ENCODE data around the gene FSTL5.

Gene FSTL5

GRCh38 chr4:161656594-161656993, 507.2 kb downstream of the FSTL5 start:
- DNase-seq (ENCODE audit: low spot score in 2 of 2) = no peak
- Histone ChIP-seq H3K4me3 (no peak overlapping the region), H3K27me3 (ENCODE audit: low read depth) (no peaks in the 10 kb centered on the region), H3K9me3 (no peaks in the 10 kb centered on the region), H3K36me3 (replicated peaks) (no peaks in the 10 kb centered on the region), H3K4me1 (no peaks in the 10 kb centered on the region)
- in situ Hi-C loops (cut with MboI; ENCODE audit: low sequenced_read_pairs) = no loop called here

GRCh38 chr4:161655148-161655547, 508.7 kb downstream of the FSTL5 start:
- in situ Hi-C loops (cut with MboI; ENCODE audit: low sequenced_read_pairs) = no loop called here
- Histone ChIP-seq H3K4me1 (no peaks in the 10 kb centered on the region), H3K4me3 (no peak overlapping the region), H3K9me3 (no peaks in the 10 kb centered on the region), H3K36me3 (replicated peaks) (no peaks in the 10 kb centered on the region), H3K27me3 (ENCODE audit: low read depth) (no peaks in the 10 kb centered on the region)
- DNase-seq (ENCODE audit: low spot score in 2 of 2) = no peak

- in situ Hi-C loops (cut with MboI; ENCODE audit: low sequenced_read_pairs) = no loop called here
- no peaks in the 10 kb centered on the region for H3K27me3 ChIP-seq (ENCODE audit: low read depth)
- H3K9me3 ChIP-seq = no peaks in the 10 kb centered on the region
- DNase-seq (ENCODE audit: low spot score in 2 of 2) = no peak
- H3K4me3 ChIP-seq = no peak overlapping the region
- H3K36me3 ChIP-seq (replicated peaks) = no peaks in the 10 kb centered on the region
- no peaks in the 10 kb centered on the region for H3K4me1 ChIP-seq
These were observed 510.1 kb downstream of the FSTL5 start for GRCh38 chr4:161653697-161654096.

GRCh38 chr4:161651586-161651985, 512.2 kb downstream of the FSTL5 start:
- Histone ChIP-seq H3K27me3 (ENCODE audit: low read depth) (no peaks in the 10 kb centered on the region), H3K36me3 (replicated peaks) (no peaks in the 10 kb centered on the region), H3K4me3 (no peak overlapping the region), H3K9me3 (no peaks in the 10 kb centered on the region), H3K4me1 (no peaks in the 10 kb centered on the region)
- no peak for DNase-seq (ENCODE audit: low spot score in 2 of 2)
- in situ Hi-C loops (cut with MboI; ENCODE audit: low sequenced_read_pairs) = no loop called here

- Histone ChIP-seq H3K27me3 (ENCODE audit: low read depth) (no peaks in the 10 kb centered on the region), H3K9me3 (no peaks in the 10 kb centered on the region), H3K4me3 (no peak overlapping the region), H3K4me1 (no peaks in the 10 kb centered on the region), H3K36me3 (replicated peaks) (no peaks in the 10 kb centered on the region)
- in situ Hi-C loops (cut with MboI; ENCODE audit: low sequenced_read_pairs) = no loop called here
- DNase-seq (ENCODE audit: low spot score in 2 of 2) = no peak
These were observed 513.0 kb downstream of the FSTL5 start for GRCh38 chr4:161650812-161651211.

- Histone ChIP-seq H3K27me3 (ENCODE audit: low read depth) (no peaks in the 10 kb centered on the region), H3K36me3 (replicated peaks) (no peaks in the 10 kb centered on the region), H3K9me3 (no peaks in the 10 kb centered on the region), H3K4me1 (no peaks in the 10 kb centered on the region), H3K4me3 (no peak overlapping the region)
- in situ Hi-C loops (cut with MboI; ENCODE audit: low sequenced_read_pairs) = no loop called here
- DNase-seq (ENCODE audit: low spot score in 2 of 2) = no peak
These were observed 516.0 kb downstream of the FSTL5 start for GRCh38 chr4:161647757-161648156.

- Histone ChIP-seq H3K4me3 (no peak overlapping the region), H3K4me1 (no peaks in the 10 kb centered on the region), H3K9me3 (no peaks in the 10 kb centered on the region), H3K27me3 (ENCODE audit: low read depth) (no peaks in the 10 kb centered on the region), H3K36me3 (replicated peaks) (no peaks in the 10 kb centered on the region)
- in situ Hi-C loops (cut with MboI; ENCODE audit: low sequenced_read_pairs) = no loop called here
- DNase-seq (ENCODE audit: low spot score in 2 of 2) = peak in 1 of 2 experiments; percentile 10
These were observed 521.1 kb downstream of the FSTL5 start for GRCh38 chr4:161642708-161643107.

- no peak for DNase-seq (ENCODE audit: low spot score in 2 of 2)
- H3K4me1 ChIP-seq = peaks cover 7% of the 10 kb centered on the region; the same call in 1 of the 2 replicates
- no peak overlapping the region for H3K4me3 ChIP-seq
- no peaks in the 10 kb centered on the region for H3K27me3 ChIP-seq (ENCODE audit: low read depth)
- no peaks in the 10 kb centered on the region for H3K9me3 ChIP-seq
- no peaks in the 10 kb centered on the region for H3K36me3 ChIP-seq (replicated peaks)
- in situ Hi-C loops (cut with MboI; ENCODE audit: low sequenced_read_pairs) = no loop called here
These were observed 533.9 kb downstream of the FSTL5 start for GRCh38 chr4:161629694-161630441.

- Histone ChIP-seq H3K9me3 (no peaks in the 10 kb centered on the region; the same call in 1 of the 2 replicates), H3K27me3 (ENCODE audit: low read depth) (no peaks in the 10 kb centered on the region), H3K4me1 (no peaks in the 10 kb centered on the region), H3K4me3 (no peak overlapping the region), H3K36me3 (replicated peaks) (no peaks in the 10 kb centered on the region)
- no peak for DNase-seq (ENCODE audit: low spot score in 2 of 2)
- in situ Hi-C loops (cut with MboI; ENCODE audit: low sequenced_read_pairs) = no loop called here
These were observed 559.1 kb downstream of the FSTL5 start for GRCh38 chr4:161604516-161605300.

- H3K36me3 ChIP-seq (replicated peaks) = no peaks in the 10 kb centered on the region
- no peaks in the 10 kb centered on the region; the same call in none of the 2 replicates for H3K9me3 ChIP-seq
- no peak overlapping the region for H3K4me3 ChIP-seq
- no peak for DNase-seq (ENCODE audit: low spot score in 2 of 2)
- in situ Hi-C loops (cut with MboI; ENCODE audit: low sequenced_read_pairs) = no loop called here
- H3K4me1 ChIP-seq = no peaks in the 10 kb centered on the region
- H3K27me3 ChIP-seq (ENCODE audit: low read depth) = no peaks in the 10 kb centered on the region
These were observed 562.8 kb downstream of the FSTL5 start for GRCh38 chr4:161601011-161601410.

- Histone ChIP-seq H3K36me3 (replicated peaks) (no peaks in the 10 kb centered on the region), H3K4me1 (peaks cover 3% of the 10 kb centered on the region)
These were observed 568.5 kb downstream of the FSTL5 start for GRCh38 chr4:161595230-161595771.

GRCh38 chr4:161585011-161585410, 578.8 kb downstream of the FSTL5 start:
- H3K4me1 ChIP-seq = peaks cover 24% of the 10 kb centered on the region
- in situ Hi-C loops (cut with MboI; ENCODE audit: low sequenced_read_pairs) = no loop called here
- no peak for DNase-seq (ENCODE audit: low spot score in 2 of 2)

More at GRCh38 chr4:161595230-161595771, 568.5 kb downstream of the FSTL5 start:
- Histone ChIP-seq H3K4me3 (no peak overlapping the region), H3K9me3 (peaks cover 2% of the 10 kb centered on the region; the same call in 1 of the 2 replicates), H3K27me3 (ENCODE audit: low read depth) (no peaks in the 10 kb centered on the region)
- DNase-seq (ENCODE audit: low spot score in 2 of 2) = no peak
- in situ Hi-C loops (cut with MboI; ENCODE audit: low sequenced_read_pairs) = no loop called here

GRCh38 chr4:161583549-161583948, 580.3 kb downstream of the FSTL5 start:
- H3K36me3 ChIP-seq (replicated peaks) = no peaks in the 10 kb centered on the region
- H3K4me3 ChIP-seq = no peak overlapping the region
- no peaks in the 10 kb centered on the region for H3K9me3 ChIP-seq
- no peak for DNase-seq (ENCODE audit: low spot score in 2 of 2)
- no peaks in the 10 kb centered on the region for H3K27me3 ChIP-seq (ENCODE audit: low read depth)
- H3K4me1 ChIP-seq = peaks cover 26% of the 10 kb centered on the region
- in situ Hi-C loops (cut with MboI; ENCODE audit: low sequenced_read_pairs) = no loop called here

More at GRCh38 chr4:161585011-161585410, 578.8 kb downstream of the FSTL5 start:
- H3K27me3 ChIP-seq (ENCODE audit: low read depth) = no peaks in the 10 kb centered on the region
- H3K9me3 ChIP-seq = no peaks in the 10 kb centered on the region
- H3K4me3 ChIP-seq = no peak overlapping the region
- no peaks in the 10 kb centered on the region for H3K36me3 ChIP-seq (replicated peaks)
